ENCODE data around the gene PIRT.

Gene PIRT

DNA sequence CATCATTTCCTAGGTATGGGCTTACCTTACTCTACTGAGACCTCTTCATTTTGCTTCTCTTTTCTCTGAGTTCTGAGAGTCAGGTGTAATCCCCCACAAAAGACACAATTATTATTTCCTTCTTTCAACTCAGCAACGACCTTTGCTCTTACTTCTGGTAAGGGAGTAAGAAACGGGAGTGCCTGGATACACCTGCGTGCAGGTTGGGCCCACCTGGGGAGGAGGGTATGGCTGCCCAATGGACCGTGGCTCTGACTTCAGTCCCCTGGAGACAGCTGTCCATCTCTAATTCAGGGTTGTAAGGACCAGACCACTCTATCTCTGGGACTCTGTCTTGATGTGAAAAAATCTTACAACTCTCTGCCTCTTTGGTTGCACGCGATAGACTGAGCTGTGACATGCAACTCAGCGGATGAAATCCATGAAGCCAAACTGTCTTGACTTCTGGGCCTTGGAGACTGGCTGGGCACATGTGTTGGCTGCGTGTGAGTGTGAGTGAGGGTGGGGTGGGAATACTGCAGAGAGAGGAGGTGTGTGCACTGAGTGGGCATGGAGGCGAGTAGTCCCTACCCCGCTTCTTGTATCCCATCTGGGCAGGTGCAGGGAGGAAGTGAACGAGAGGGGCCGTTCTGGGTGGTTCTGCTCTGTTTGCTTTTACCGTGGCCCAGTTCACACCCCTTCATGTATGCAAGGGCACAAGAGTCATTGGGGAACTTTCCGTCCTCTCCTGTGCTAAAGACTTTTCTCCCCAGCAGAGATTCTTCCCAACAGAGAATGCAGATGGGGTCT is 35.2 kb downstream of the PIRT start:
- Histone ChIP-seq H3K4me3 (replicated peaks; ENCODE audit: low read depth, low read length) (no peak overlapping the region), H3K36me3 (ENCODE audit: control insufficient read depth, insufficient read depth, low read length) (no peaks in the 10 kb centered on the region), H3K27me3 (replicated peaks; ENCODE audit: control insufficient read depth, insufficient read depth, low read length) (no peaks in the 10 kb centered on the region; the same call in 1 of the 2 replicates)
- TF ChIP-seq, protein P1, sequence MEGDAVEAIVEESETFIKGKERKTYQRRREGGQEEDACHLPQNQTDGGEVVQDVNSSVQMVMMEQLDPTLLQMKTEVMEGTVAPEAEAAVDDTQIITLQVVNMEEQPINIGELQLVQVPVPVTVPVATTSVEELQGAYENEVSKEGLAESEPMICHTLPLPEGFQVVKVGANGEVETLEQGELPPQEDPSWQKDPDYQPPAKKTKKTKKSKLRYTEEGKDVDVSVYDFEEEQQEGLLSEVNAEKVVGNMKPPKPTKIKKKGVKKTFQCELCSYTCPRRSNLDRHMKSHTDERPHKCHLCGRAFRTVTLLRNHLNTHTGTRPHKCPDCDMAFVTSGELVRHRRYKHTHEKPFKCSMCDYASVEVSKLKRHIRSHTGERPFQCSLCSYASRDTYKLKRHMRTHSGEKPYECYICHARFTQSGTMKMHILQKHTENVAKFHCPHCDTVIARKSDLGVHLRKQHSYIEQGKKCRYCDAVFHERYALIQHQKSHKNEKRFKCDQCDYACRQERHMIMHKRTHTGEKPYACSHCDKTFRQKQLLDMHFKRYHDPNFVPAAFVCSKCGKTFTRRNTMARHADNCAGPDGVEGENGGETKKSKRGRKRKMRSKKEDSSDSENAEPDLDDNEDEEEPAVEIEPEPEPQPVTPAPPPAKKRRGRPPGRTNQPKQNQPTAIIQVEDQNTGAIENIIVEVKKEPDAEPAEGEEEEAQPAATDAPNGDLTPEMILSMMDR (IDR thresholded peaks at IDR 0.05; ENCODE audit: insufficient read depth, low read length, poor library complexity, severe bottlenecking), result no peak
- no peak for DNase-seq (ENCODE audit: extremely low read depth, insufficient read length)

DNA sequence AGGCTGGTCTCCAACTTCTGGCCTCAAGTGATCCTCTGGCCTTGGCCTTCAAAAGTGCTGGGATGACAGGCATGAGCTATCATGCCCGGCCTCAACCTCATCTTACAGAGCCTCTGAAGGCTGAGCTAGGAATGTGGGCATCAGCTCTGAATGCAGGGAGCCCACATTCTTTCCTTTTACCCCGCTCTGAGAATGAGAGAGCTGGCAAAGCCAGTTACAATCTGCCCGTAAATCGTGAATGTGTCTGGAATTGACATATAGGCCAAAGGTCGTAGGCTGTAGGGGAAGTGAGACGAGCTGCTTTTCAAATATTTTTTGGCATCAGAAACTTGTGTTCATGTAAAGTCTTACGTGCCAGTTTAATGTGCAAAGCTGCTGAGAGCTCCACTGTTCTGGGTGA is 38.5 kb downstream of the PIRT start:
- H3K4me3 ChIP-seq (replicated peaks; ENCODE audit: low read depth, low read length), result no peak overlapping the region
- no peaks in the 10 kb centered on the region for H3K36me3 ChIP-seq (ENCODE audit: control insufficient read depth, insufficient read depth, low read length)
- H3K27me3 ChIP-seq (replicated peaks; ENCODE audit: control insufficient read depth, insufficient read depth, low read length), result no peaks in the 10 kb centered on the region
- no peak for DNase-seq (ENCODE audit: extremely low read depth, insufficient read length)
- TF ChIP-seq, protein P1 (IDR thresholded peaks at IDR 0.05; ENCODE audit: insufficient read depth, low read length, poor library complexity, severe bottlenecking), result no peak

DNA sequence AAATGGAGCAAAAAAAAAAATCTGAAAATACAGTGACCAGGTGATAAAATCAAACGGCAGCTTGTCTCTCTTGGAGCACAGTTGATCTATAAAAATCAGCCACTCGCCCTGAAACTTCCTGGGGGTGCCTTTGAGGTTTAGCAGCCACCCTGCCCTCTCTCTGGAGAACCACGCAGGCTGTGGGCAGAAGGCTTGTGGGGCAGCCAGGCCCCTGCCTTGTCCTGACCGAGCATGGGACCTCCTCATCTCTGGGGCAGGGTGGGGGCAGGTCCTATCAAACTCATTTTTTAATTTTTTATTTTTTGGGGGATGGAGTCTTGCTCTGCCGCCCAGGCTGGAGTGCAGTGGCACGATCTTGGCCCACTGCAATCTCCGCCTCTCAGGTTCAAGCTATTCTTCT is 39.0 kb downstream of the PIRT start:
- Histone ChIP-seq H3K4me3 (replicated peaks; ENCODE audit: low read depth, low read length) (no peak overlapping the region), H3K36me3 (ENCODE audit: control insufficient read depth, insufficient read depth, low read length) (no peaks in the 10 kb centered on the region), H3K27me3 (replicated peaks; ENCODE audit: control insufficient read depth, insufficient read depth, low read length) (no peaks in the 10 kb centered on the region)
- no peak for DNase-seq (ENCODE audit: extremely low read depth, insufficient read length)
- TF ChIP-seq, protein P1 (IDR thresholded peaks at IDR 0.05; ENCODE audit: insufficient read depth, low read length, poor library complexity, severe bottlenecking), result no peak

DNA sequence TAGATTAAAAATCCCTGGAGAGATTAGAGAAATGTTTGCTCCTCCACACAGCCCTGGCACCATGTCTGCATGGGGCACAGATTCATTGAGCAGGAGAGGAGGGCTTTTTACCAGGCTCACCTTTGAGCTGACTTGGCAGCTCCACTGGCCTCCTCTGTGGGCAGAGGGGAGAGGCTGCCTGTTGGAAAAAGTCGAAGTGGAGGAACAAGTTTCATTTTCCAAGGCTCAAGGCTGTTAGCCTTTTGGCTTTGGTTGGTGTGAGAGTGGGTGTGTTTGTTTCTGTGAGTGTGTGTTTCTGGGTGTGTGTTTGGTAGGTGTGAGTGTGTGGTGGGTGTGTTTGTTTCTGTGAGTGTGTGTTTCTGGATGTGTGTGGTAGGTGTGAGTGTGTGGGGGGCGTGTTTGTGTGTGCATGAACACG is 39.5 kb downstream of the PIRT start:
- Histone ChIP-seq H3K27me3 (replicated peaks; ENCODE audit: control insufficient read depth, insufficient read depth, low read length) (no peaks in the 10 kb centered on the region), H3K4me3 (replicated peaks; ENCODE audit: low read depth, low read length) (no peak overlapping the region), H3K36me3 (ENCODE audit: control insufficient read depth, insufficient read depth, low read length) (no peaks in the 10 kb centered on the region)
- DNase-seq (ENCODE audit: extremely low read depth, insufficient read length), result no peak
- TF ChIP-seq, protein P1 (IDR thresholded peaks at IDR 0.05; ENCODE audit: insufficient read depth, low read length, poor library complexity, severe bottlenecking), result no peak

DNA sequence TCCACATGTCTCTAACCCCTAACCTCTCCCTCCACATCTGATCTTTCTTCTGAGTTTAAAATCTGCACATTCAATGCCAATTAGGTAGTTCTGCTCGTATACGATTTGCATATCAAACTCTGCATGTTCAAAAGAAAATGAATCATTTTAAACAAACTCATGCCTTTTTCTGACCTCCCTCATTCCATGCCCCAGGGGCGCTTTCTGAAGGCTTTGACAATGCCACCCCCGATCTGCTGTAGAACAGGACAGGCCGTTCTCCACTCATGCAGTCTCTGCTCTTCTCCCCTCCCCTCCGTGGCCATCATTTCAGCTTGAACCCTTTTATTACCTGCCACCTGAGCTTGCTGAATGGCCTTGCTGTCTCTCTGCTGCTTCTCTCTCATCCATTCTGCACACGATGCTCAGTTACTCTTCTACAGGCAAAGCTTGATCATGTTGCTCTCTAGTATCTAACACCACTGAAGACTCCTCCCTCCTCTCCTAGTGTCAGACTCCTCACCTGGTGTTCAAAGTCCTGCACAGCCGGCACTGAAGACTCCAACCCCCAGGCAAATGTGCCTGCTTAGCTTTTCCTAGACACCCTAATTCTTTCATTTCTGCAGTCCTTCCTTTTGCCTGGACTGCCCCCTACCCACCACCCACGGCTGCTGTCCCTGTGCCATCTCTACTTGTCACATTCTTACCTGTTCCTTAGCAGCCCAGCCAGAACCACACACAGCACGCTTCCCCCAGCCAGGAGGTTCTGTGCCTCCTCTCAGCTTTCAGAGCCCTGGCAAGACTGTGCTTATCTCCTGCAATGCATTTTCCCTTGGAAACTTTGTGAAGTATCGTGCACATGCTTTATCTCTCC is 40.2 kb downstream of the PIRT start:
- TF ChIP-seq, protein P1 (IDR thresholded peaks at IDR 0.05; ENCODE audit: insufficient read depth, low read length, poor library complexity, severe bottlenecking), result no peak
- DNase-seq (ENCODE audit: extremely low read depth, insufficient read length), result no peak
- H3K27me3 ChIP-seq (replicated peaks; ENCODE audit: control insufficient read depth, insufficient read depth, low read length), result no peaks in the 10 kb centered on the region
- H3K36me3 ChIP-seq (ENCODE audit: control insufficient read depth, insufficient read depth, low read length), result no peaks in the 10 kb centered on the region
- no peak overlapping the region for H3K4me3 ChIP-seq (replicated peaks; ENCODE audit: low read depth, low read length)

Data from GM06990 (cell line).